Stomach (tissue), 4 donors: Measurements from ENCODE around the gene ZFHX2.

Experiments
- EP300 ChIP-seq: sonication (generic); formaldehyde crosslinking; IDR thresholded peaks from one replicate; pipeline ENCODE4 v1.6.1; 2017; ENCODE audit warnings: antibody characterized with exemption
- POLR2A ChIP-seq, 4 donors: fragments of 450-650 bp; IDR thresholded peaks; one replicate each; pipeline ENCODE4 v1.6.1; 2016; ENCODE audit warnings: antibody characterized with exemption in 4 of 4, control low read depth in 2 of 4, mild to moderate bottlenecking in 1 of 4, moderate library complexity in 1 of 4
- POLR2AphosphoS5 ChIP-seq, 3 donors: sonication (generic); formaldehyde crosslinking; IDR thresholded peaks; one replicate each; pipeline ENCODE4 v1.6.1; 2016; ENCODE audit warnings: antibody characterized with exemption in 3 of 3
- TF ChIP-seq, protein P1 (sequence below), 7 experiments: fragments of 450-650 bp in 4 of 7; fragments of 200-600 bp in 3 of 7; sonication (generic) in 3 of 7; IDR thresholded peaks; one replicate each; pipeline ENCODE4 v1.5.1; 2016 to 2019; ENCODE audit warnings: antibody characterized with exemption in 7 of 7, control low read depth in 2 of 7, mild to moderate bottlenecking in 1 of 7

DNA sequence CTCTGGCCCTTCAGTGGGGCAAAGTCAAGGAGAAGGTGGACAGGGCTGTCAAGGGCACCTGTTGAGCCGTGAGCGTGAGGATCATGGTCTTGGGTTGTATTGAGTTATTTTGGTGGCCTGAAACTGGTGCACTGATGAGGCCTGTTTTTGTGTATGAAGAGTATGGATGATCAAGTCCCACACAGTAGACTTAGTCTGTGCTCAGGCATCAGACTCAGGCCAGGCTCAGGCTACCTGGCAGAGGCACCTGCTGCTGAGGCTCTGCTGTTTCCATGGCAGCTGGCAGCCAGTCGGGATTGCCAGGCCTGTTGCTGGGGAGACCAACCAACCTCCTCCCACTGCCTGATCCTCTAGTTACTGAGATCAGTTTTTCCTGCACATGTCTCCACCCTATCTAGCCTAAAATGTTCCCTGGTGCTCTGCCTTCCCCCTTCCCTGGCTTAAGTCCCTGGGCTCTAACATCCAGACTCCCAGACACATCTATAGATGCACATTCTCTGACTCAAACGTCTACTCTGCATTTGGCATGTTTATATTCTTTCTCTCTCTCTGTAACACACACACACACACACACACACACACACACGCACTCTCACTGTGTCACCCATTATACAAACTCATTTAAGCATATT, 21.9 kb upstream of the ZFHX2 start:
- TF ChIP-seq, protein P1, sequence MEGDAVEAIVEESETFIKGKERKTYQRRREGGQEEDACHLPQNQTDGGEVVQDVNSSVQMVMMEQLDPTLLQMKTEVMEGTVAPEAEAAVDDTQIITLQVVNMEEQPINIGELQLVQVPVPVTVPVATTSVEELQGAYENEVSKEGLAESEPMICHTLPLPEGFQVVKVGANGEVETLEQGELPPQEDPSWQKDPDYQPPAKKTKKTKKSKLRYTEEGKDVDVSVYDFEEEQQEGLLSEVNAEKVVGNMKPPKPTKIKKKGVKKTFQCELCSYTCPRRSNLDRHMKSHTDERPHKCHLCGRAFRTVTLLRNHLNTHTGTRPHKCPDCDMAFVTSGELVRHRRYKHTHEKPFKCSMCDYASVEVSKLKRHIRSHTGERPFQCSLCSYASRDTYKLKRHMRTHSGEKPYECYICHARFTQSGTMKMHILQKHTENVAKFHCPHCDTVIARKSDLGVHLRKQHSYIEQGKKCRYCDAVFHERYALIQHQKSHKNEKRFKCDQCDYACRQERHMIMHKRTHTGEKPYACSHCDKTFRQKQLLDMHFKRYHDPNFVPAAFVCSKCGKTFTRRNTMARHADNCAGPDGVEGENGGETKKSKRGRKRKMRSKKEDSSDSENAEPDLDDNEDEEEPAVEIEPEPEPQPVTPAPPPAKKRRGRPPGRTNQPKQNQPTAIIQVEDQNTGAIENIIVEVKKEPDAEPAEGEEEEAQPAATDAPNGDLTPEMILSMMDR (IDR thresholded peaks at IDR 0.05): no peak
- TF ChIP-seq EP300: no peak
- TF ChIP-seq POLR2A (IDR thresholded peaks at IDR 0.05): no peak
- no peak for TF ChIP-seq POLR2AphosphoS5 (IDR thresholded peaks at IDR 0.05)
